Uterus (tissue), 2 donors: ENCODE data around the gene DIDO1.

Source experiments
- CTCF ChIP-seq, 4 experiments: fragments of 200-600 bp in 2 of 4; fragments of 450-650 bp in 2 of 4; sonication (generic) in 2 of 4; IDR thresholded peaks; one replicate each; pipeline ENCODE4 v1.5.1; 2016 to 2019; ENCODE audit warnings: antibody characterized with exemption in 4 of 4, mild to moderate bottlenecking in 2 of 4, moderate library complexity in 1 of 4
- POLR2A ChIP-seq, 2 donors: fragments of 450-650 bp; IDR thresholded peaks; one replicate each; pipeline ENCODE4 v1.6.1; 2016; ENCODE audit warnings: antibody characterized with exemption in 2 of 2, mild to moderate bottlenecking in 1 of 2, moderate library complexity in 1 of 2

GRCh38 chr20:62873280-62873679, 53.0 kb downstream of the DIDO1 start:
- no peak for TF ChIP-seq CTCF (IDR thresholded peaks at IDR 0.05)
- no peak for TF ChIP-seq POLR2A (IDR thresholded peaks at IDR 0.05)
